ENCODE results near the gene RND2.
"Not testable (repeated sequence)": the region's sequence is repeated elsewhere in the genome, so short reads cannot be mapped to it uniquely, and the experiment has no call there.

The RND2 gene

GRCh38 chr17:42982266-42982665 is 42.8 kb upstream of the RND2 start:
- ChIA-PET CTCF (interaction anchor here (2.5 kb wide), 1 partner anchor 16 kb away, joined by 14 read pairs; the partner anchor contains the start of gene RPL27), POLR2A (no interaction called here)
- peak overlapping the region; percentile 8; the same call in 1 of the 2 replicates for H3K4me3 ChIP-seq (ENCODE audit: low read depth, low read length)
- no peak for TF ChIP-seq CTCF (IDR thresholded peaks at IDR 0.05; ENCODE audit: insufficient read depth, low read length, missing control alignments)
- DNase-seq (ENCODE audit: low read depth, low spot score), result no peak

- ChIA-PET CTCF (interaction anchor here (4.5 kb wide), 1 partner anchor 13 kb away, joined by 35 read pairs; the partner anchor contains the start of gene RPL27), POLR2A (no interaction called here)
- no peak overlapping the region for H3K4me3 ChIP-seq (ENCODE audit: low read depth, low read length)
- TF ChIP-seq CTCF (IDR thresholded peaks at IDR 0.05; ENCODE audit: insufficient read depth, low read length, missing control alignments), result no peak
- DNase-seq (ENCODE audit: low read depth, low spot score), result no peak
These were observed 39.8 kb upstream of the RND2 start for GRCh38 chr17:42985225-42985624.

- no peak overlapping the region for H3K4me3 ChIP-seq (ENCODE audit: low read depth, low read length)
- no peak for TF ChIP-seq CTCF (IDR thresholded peaks at IDR 0.05; ENCODE audit: insufficient read depth, low read length, missing control alignments)
- POLR2A ChIA-PET, result no interaction called here
- no peak for DNase-seq (ENCODE audit: low read depth, low spot score)
- CTCF ChIA-PET, result interaction anchor here (4.5 kb wide), 1 partner anchor 9 kb away, joined by 35 read pairs; the partner anchor contains the start of gene RPL27
These were observed 35.9 kb upstream of the RND2 start for GRCh38 chr17:42989141-42989540.

GRCh38 chr17:42989726-42990652 is 35.0 kb upstream of the RND2 start:
- ChIA-PET POLR2A (no interaction called here), CTCF (interaction anchor here (4.5 kb wide), 1 partner anchor 8 kb away, joined by 35 read pairs; the partner anchor contains the start of gene RPL27)
- no peak overlapping the region for H3K4me3 ChIP-seq (ENCODE audit: low read depth, low read length)
- no peak for DNase-seq (ENCODE audit: low read depth, low spot score)
- no peak for TF ChIP-seq CTCF (IDR thresholded peaks at IDR 0.05; ENCODE audit: insufficient read depth, low read length, missing control alignments)

GRCh38 chr17:42991471-42991870 is 33.6 kb upstream of the RND2 start:
- no peak for TF ChIP-seq CTCF (IDR thresholded peaks at IDR 0.05; ENCODE audit: insufficient read depth, low read length, missing control alignments)
- DNase-seq (ENCODE audit: low read depth, low spot score), result no peak
- POLR2A ChIA-PET, result no interaction called here
- H3K4me3 ChIP-seq (ENCODE audit: low read depth, low read length), result no peak overlapping the region
- CTCF ChIA-PET, result interaction anchor here (0.7 kb wide), 1 partner anchor 148 kb away, joined by 3 read pairs; no protein-coding TSS in a partner anchor

GRCh38 chr17:42992872-42993271 is 32.2 kb upstream of the RND2 start:
- DNase-seq (ENCODE audit: low read depth, low spot score), result no peak
- no peak for TF ChIP-seq CTCF (IDR thresholded peaks at IDR 0.05; ENCODE audit: insufficient read depth, low read length, missing control alignments)
- H3K4me3 ChIP-seq (ENCODE audit: low read depth, low read length), result no peak overlapping the region
- ChIA-PET CTCF (no interaction called here), POLR2A (interaction anchor here (0.6 kb wide), 1 partner anchor 17 kb away, joined by 3 read pairs; no protein-coding TSS in a partner anchor)

GRCh38 chr17:42993913-42994312 is 31.1 kb upstream of the RND2 start:
- POLR2A ChIA-PET; DNase-seq (ENCODE audit: low read depth, low spot score); H3K4me3 ChIP-seq (ENCODE audit: low read depth, low read length): not testable (repeated sequence)
- CTCF ChIA-PET, result interaction anchor here (1.4 kb wide), 1 partner anchor 150 kb away, joined by 4 read pairs; no protein-coding TSS in a partner anchor

Data from AG04449 (cell line).